K562 (cell line): ENCODE results near the gene CNOT9. TPM values are rescaled to one million over a fixed set of nuclear protein-coding genes. Genes with fewer than 3 reads are reported as not detected.

Experiments
- DPF2 ChIP-seq: fragments of 450-650 bp; IDR thresholded peaks from 2 replicates; pipeline ENCODE4 v1.6.1; 2016
- KAT7 ChIP-seq: sonication (generic); formaldehyde crosslinking; IDR thresholded peaks from 2 replicates; pipeline ENCODE4 v1.8.0; 2022; ENCODE audit warnings: missing genetic modification reagents, mild to moderate bottlenecking, borderline replicate concordance
- NRF1 ChIP-seq, 2 experiments: fragments of 450-650 bp; IDR thresholded peaks in 1 of 2; conservative IDR thresholded peaks in 1 of 2; 2 replicates each; pipeline ENCODE4 v1.6.1; 2014; ENCODE audit warnings: mild to moderate bottlenecking in 2 of 2
- PHF20 ChIP-seq: fragments of 450-650 bp; IDR thresholded peaks from 2 replicates; pipeline ENCODE4 v1.6.1; 2018; ENCODE audit not compliant: partially characterized antibody
- POLR2A ChIP-seq: fragments of 450-650 bp; conservative IDR thresholded peaks from 2 replicates; pipeline ENCODE4 v1.6.1; 2016
- ZNF584 ChIP-seq: fragments of 200-800 bp; sonication (Bioruptor generic); IDR thresholded peaks from 2 replicates; pipeline ENCODE4 v1.6.1; 2016; ENCODE audit warnings: low read depth, mild to moderate bottlenecking, missing genetic modification characterization, missing compliant biosample characterization
- polyA plus RNA-seq, 8 experiments: library from polyadenylated mRNA; depleted of rRNA in 4 of 8; stranded (reverse) in 5 of 8; unstranded in 3 of 8; fragments of >200 nt; fragmentation: Nextera tagmentation in 2 of 8; fragmentation: Illumina TruSeq in 1 of 8; extraction: Ambion mirVana in 2 of 8; extraction: Trizol in 1 of 8; gene quantifications; 2 replicates each; pipeline versions ENCODE4 v1.2.1 to v1.2.3, GENCODE V29; 2011 to 2014; ENCODE audit warnings: inconsistent platforms in 1 of 8, missing spikeins in 1 of 8
- total RNA-seq, 7 experiments: library from RNA; depleted of rRNA in 6 of 7; stranded (reverse); fragments of >200 nt in 6 of 7; fragmentation: Illumina TruSeq in 2 of 7; extraction: Trizol in 2 of 7; gene quantifications; 2 replicates each; pipeline versions ENCODE4 v1.2.1 to v1.2.3, GENCODE V29; 2011 to 2021; ENCODE audit warnings: low replicate concordance in 1 of 7
- TF ChIP-seq, protein P1 (sequence below), 2 experiments: fragments of 250-450 bp in 1 of 2; fragments of 450-650 bp in 1 of 2; sonication (Bioruptor Pico) in 1 of 2; IDR thresholded peaks; 2 replicates each; pipeline versions ENCODE4 v1.6.1 to v1.8.0; 2016 to 2021; ENCODE audit warnings: mild to moderate bottlenecking in 2 of 2, moderate library complexity in 2 of 2, missing compliant biosample characterization in 1 of 2, missing genetic modification characterization in 1 of 2
- TF ChIP-seq, protein P2 (sequence below): fragments of 200-800 bp; sonication (Bioruptor generic); IDR thresholded peaks from 2 replicates; pipeline ENCODE4 v1.6.1; 2017; ENCODE audit warnings: missing genetic modification characterization, missing compliant biosample characterization
- TF ChIP-seq, protein P3 (sequence below): sonication (generic); formaldehyde crosslinking; IDR thresholded peaks from 2 replicates; pipeline ENCODE4 v1.8.0; 2023; ENCODE audit warnings: mild to moderate bottlenecking, missing genetic modification reagents
- TF ChIP-seq, protein P4 (sequence below): sonication (generic); formaldehyde crosslinking; IDR thresholded peaks from 2 replicates; pipeline ENCODE4 v1.8.1; 2023; ENCODE audit warnings: missing genetic modification reagents, mild to moderate bottlenecking, borderline replicate concordance
- TF ChIP-seq, protein P5 (sequence below): sonication (generic); formaldehyde crosslinking; IDR thresholded peaks from 2 replicates; pipeline ENCODE4 v1.8.0; 2022; ENCODE audit warnings: mild to moderate bottlenecking, missing genetic modification reagents

Gene CNOT9
- total and polyA plus RNA-seq, 9 of the 15 experiments (the other 6 are each of a cell fraction or from before 2014, with no cell fraction given): 19.0 to 82.6 (median 46.7) TPM

DNA sequence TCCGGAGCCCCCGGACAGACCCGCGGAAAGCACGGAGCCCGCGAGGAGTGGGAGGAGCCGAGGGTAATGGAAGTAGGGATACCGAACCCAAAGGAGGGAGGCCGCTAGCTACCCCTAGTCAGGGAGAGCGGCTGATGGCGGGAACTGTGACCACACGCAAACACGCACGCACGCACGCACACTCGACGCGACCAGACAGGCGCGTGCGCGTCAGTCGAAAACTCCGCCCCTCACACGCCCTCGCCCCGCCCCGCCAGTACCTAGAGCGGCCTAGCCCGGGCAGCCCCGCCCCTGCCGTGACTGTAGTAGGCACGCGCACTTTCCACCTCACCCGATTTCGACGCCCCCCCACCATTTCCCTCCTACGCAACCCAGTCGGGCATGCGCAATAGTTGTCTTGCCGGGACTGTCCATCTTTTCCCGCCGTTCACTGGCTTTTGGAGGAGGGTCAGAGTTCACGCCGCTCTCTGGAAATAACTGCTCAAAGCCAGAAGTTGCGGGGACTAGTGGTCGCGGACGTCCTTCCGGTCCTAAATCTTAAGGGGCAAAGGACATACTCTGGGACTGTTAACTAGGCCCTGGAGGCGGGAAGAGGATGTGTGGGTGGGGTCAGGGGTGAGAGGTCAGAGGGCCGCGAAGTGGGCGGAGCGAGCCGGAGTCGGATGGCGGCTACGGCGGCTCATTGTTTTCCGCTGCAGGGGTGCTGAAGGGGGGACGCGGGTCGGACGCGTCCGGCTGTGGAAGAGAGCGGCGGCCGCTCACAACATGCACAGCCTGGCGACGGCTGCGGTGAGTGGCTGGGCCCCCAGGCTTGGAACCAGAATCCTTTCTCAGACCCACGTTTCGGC is at the start of gene CNOT9, which contains the start of gene USP37 (continued):
- TF ChIP-seq, protein P1, sequence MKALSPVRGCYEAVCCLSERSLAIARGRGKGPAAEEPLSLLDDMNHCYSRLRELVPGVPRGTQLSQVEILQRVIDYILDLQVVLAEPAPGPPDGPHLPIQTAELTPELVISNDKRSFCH (CRISPR knock-in tag; IDR thresholded peaks at IDR 0.05): no peak
- TF ChIP-seq, protein P1 (tag; IDR thresholded peaks at IDR 0.05): peak; percentile 36; the same call in 1 of the 2 replicates
- TF ChIP-seq ZNF584 (no peak), POLR2A (peak; percentile 70), PHF20 (peak; percentile 46), NRF1 (conservative IDR thresholded peaks at IDR 0.05 in 1 of 2, IDR thresholded peaks at IDR 0.05 in 1 of 2) (peak; percentile 96), KAT7 (CRISPR knock-in tag) (peak; percentile 78; the same call in 1 of the 2 replicates), DPF2 (0 out of 2 replicates have a peak, but pooled peaks have one; percentile 9)
- TF ChIP-seq, protein P2, sequence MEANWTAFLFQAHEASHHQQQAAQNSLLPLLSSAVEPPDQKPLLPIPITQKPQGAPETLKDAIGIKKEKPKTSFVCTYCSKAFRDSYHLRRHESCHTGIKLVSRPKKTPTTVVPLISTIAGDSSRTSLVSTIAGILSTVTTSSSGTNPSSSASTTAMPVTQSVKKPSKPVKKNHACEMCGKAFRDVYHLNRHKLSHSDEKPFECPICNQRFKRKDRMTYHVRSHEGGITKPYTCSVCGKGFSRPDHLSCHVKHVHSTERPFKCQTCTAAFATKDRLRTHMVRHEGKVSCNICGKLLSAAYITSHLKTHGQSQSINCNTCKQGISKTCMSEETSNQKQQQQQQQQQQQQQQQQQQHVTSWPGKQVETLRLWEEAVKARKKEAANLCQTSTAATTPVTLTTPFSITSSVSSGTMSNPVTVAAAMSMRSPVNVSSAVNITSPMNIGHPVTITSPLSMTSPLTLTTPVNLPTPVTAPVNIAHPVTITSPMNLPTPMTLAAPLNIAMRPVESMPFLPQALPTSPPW (CRISPR knock-in tag): peak; percentile 97
- TF ChIP-seq, protein P3, sequence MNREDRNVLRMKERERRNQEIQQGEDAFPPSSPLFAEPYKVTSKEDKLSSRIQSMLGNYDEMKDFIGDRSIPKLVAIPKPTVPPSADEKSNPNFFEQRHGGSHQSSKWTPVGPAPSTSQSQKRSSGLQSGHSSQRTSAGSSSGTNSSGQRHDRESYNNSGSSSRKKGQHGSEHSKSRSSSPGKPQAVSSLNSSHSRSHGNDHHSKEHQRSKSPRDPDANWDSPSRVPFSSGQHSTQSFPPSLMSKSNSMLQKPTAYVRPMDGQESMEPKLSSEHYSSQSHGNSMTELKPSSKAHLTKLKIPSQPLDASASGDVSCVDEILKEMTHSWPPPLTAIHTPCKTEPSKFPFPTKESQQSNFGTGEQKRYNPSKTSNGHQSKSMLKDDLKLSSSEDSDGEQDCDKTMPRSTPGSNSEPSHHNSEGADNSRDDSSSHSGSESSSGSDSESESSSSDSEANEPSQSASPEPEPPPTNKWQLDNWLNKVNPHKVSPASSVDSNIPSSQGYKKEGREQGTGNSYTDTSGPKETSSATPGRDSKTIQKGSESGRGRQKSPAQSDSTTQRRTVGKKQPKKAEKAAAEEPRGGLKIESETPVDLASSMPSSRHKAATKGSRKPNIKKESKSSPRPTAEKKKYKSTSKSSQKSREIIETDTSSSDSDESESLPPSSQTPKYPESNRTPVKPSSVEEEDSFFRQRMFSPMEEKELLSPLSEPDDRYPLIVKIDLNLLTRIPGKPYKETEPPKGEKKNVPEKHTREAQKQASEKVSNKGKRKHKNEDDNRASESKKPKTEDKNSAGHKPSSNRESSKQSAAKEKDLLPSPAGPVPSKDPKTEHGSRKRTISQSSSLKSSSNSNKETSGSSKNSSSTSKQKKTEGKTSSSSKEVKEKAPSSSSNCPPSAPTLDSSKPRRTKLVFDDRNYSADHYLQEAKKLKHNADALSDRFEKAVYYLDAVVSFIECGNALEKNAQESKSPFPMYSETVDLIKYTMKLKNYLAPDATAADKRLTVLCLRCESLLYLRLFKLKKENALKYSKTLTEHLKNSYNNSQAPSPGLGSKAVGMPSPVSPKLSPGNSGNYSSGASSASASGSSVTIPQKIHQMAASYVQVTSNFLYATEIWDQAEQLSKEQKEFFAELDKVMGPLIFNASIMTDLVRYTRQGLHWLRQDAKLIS: peak; percentile 87
- TF ChIP-seq, protein P4, sequence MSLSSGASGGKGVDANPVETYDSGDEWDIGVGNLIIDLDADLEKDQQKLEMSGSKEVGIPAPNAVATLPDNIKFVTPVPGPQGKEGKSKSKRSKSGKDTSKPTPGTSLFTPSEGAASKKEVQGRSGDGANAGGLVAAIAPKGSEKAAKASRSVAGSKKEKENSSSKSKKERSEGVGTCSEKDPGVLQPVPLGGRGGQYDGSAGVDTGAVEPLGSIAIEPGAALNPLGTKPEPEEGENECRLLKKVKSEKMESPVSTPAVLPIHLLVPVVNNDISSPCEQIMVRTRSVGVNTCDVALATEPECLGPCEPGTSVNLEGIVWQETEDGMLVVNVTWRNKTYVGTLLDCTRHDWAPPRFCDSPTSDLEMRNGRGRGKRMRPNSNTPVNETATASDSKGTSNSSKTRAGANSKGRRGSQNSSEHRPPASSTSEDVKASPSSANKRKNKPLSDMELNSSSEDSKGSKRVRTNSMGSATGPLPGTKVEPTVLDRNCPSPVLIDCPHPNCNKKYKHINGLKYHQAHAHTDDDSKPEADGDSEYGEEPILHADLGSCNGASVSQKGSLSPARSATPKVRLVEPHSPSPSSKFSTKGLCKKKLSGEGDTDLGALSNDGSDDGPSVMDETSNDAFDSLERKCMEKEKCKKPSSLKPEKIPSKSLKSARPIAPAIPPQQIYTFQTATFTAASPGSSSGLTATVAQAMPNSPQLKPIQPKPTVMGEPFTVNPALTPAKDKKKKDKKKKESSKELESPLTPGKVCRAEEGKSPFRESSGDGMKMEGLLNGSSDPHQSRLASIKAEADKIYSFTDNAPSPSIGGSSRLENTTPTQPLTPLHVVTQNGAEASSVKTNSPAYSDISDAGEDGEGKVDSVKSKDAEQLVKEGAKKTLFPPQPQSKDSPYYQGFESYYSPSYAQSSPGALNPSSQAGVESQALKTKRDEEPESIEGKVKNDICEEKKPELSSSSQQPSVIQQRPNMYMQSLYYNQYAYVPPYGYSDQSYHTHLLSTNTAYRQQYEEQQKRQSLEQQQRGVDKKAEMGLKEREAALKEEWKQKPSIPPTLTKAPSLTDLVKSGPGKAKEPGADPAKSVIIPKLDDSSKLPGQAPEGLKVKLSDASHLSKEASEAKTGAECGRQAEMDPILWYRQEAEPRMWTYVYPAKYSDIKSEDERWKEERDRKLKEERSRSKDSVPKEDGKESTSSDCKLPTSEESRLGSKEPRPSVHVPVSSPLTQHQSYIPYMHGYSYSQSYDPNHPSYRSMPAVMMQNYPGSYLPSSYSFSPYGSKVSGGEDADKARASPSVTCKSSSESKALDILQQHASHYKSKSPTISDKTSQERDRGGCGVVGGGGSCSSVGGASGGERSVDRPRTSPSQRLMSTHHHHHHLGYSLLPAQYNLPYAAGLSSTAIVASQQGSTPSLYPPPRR: peak; percentile 17; the same call in 1 of the 2 replicates
- TF ChIP-seq, protein P5, sequence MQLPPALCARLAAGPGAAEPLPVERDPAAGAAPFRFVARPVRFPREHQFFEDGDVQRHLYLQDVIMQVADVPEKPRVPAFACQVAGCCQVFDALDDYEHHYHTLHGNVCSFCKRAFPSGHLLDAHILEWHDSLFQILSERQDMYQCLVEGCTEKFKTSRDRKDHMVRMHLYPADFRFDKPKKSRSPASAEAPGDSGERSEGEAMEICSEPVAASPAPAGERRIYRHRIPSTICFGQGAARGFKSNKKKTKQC: peak; percentile 27
